K562 (cell line): Measurements from ENCODE around the gene MYO18A. TPM values are rescaled to one million over a fixed set of nuclear protein-coding genes. Genes with fewer than 3 reads are reported as not detected.

Source experiments
- CEBPZ ChIP-seq: fragments of 150-350 bp; IDR thresholded peaks from 2 replicates; pipeline ENCODE4 v1.6.1; 2014; ENCODE audit warnings: low read depth, mild to moderate bottlenecking, low read length, borderline replicate concordance
- CHD2 ChIP-seq: IDR thresholded peaks from 2 replicates; pipeline ENCODE4 v1.6.1; 2011; ENCODE audit warnings: low read depth, low read length
- CREB3L1 ChIP-seq: fragments of 450-650 bp; IDR thresholded peaks from 2 replicates; pipeline ENCODE4 v1.6.1; 2014; ENCODE audit warnings: low read depth, mild to moderate bottlenecking, moderate library complexity, borderline replicate concordance
- EWSR1 ChIP-seq: fragments of 450-650 bp; IDR thresholded peaks from 2 replicates; pipeline ENCODE4 v1.6.1; 2018; ENCODE audit warnings: borderline replicate concordance, mild to moderate bottlenecking, low read depth, moderate library complexity; ENCODE audit not compliant: partially characterized antibody
- HOXB6 ChIP-seq: fragments of 250-450 bp; sonication (Bioruptor Pico); IDR thresholded peaks from 2 replicates; pipeline ENCODE4 v1.5.1; 2022; ENCODE audit warnings: mild to moderate bottlenecking, borderline replicate concordance
- MAFK ChIP-seq: IDR thresholded peaks from 2 replicates; pipeline ENCODE4 v1.6.1; 2011; ENCODE audit warnings: low read length, improper control_type of control experiment
- MCM3 ChIP-seq: fragments of 450-650 bp; IDR thresholded peaks from 2 replicates; pipeline ENCODE4 v1.6.1; 2016
- MED1 ChIP-seq: sonication (generic); formaldehyde crosslinking; IDR thresholded peaks from 2 replicates; pipeline ENCODE4 v1.8.1; 2023; ENCODE audit warnings: missing genetic modification reagents, borderline replicate concordance
- PTBP1 ChIP-seq: fragments of 200-400 bp; formaldehyde crosslinking; IDR thresholded peaks from 2 replicates; pipeline ENCODE4 v1.6.1; 2017; ENCODE audit warnings: low read depth, low read length
- SP2 ChIP-seq: IDR thresholded peaks from 2 replicates; pipeline ENCODE4 v1.6.1; 2011; ENCODE audit warnings: mild to moderate bottlenecking, low read depth, low read length, moderate library complexity; ENCODE audit not compliant: poor library complexity, severe bottlenecking; ENCODE audit errors: extremely low read depth
- TAF1 ChIP-seq: IDR thresholded peaks from 2 replicates; pipeline ENCODE4 v1.6.1; 2011; ENCODE audit warnings: mild to moderate bottlenecking, low read length, moderate library complexity; ENCODE audit not compliant: insufficient read depth, control insufficient read depth, severe bottlenecking; ENCODE audit errors: extremely low read depth
- TCFL5 ChIP-seq: fragments of 250-450 bp; sonication (Bioruptor Pico); conservative IDR thresholded peaks from 2 replicates; pipeline ENCODE4 v1.6.1; 2021; ENCODE audit warnings: mild to moderate bottlenecking, moderate library complexity, matching md5 sums
- USF1 ChIP-seq: sonication (generic); formaldehyde crosslinking; IDR thresholded peaks from 2 replicates; pipeline ENCODE4 v1.9.0; 2022; ENCODE audit warnings: mild to moderate bottlenecking, missing genetic modification reagents
- ZKSCAN3 ChIP-seq: fragments of 250-450 bp; sonication (Bioruptor Pico); IDR thresholded peaks from 2 replicates; pipeline ENCODE4 v1.4.0; 2020
- ZNF224 ChIP-seq: sonication (generic); formaldehyde crosslinking; IDR thresholded peaks from 2 replicates; pipeline ENCODE4 v1.8.0; 2022; ENCODE audit warnings: mild to moderate bottlenecking, missing genetic modification reagents
- ZNF354B ChIP-seq: fragments of 250-450 bp; sonication (Bioruptor Pico); IDR thresholded peaks from 2 replicates; pipeline ENCODE4 v1.4.0; 2020
- ZNF449 ChIP-seq: fragments of 250-450 bp; sonication (Bioruptor Pico); IDR thresholded peaks from 2 replicates; pipeline ENCODE4 v1.8.0; 2022; ENCODE audit warnings: moderate library complexity, mild to moderate bottlenecking, inconsistent platforms
- ZNF707 ChIP-seq: fragments of 250-450 bp; sonication (Bioruptor Pico); conservative IDR thresholded peaks from 2 replicates; pipeline ENCODE4 v1.8.0; 2022; ENCODE audit warnings: inconsistent platforms, mild to moderate bottlenecking, moderate library complexity
- polyA plus RNA-seq, 8 experiments: library from polyadenylated mRNA; depleted of rRNA in 4 of 8; stranded (reverse) in 5 of 8; unstranded in 3 of 8; fragments of >200 nt; fragmentation: Nextera tagmentation in 2 of 8; fragmentation: Illumina TruSeq in 1 of 8; extraction: Ambion mirVana in 2 of 8; extraction: Trizol in 1 of 8; gene quantifications; 2 replicates each; pipeline versions ENCODE4 v1.2.1 to v1.2.3, GENCODE V29; 2011 to 2014; ENCODE audit warnings: inconsistent platforms in 1 of 8, missing spikeins in 1 of 8
- total RNA-seq, 7 experiments: library from RNA; depleted of rRNA in 6 of 7; stranded (reverse); fragments of >200 nt in 6 of 7; fragmentation: Illumina TruSeq in 2 of 7; extraction: Trizol in 2 of 7; gene quantifications; 2 replicates each; pipeline versions ENCODE4 v1.2.1 to v1.2.3, GENCODE V29; 2011 to 2021; ENCODE audit warnings: low replicate concordance in 1 of 7

MYO18A gene
- total and polyA plus RNA-seq, 9 of the 15 experiments (the other 6 are each of a cell fraction or from before 2014, with no cell fraction given): 2.5 to 65.4 (median 17.1) TPM

GRCh38 chr17:29176558-29177351, 3.4 kb downstream of the MYO18A start (continued):
- peak; percentile 47; the same call in 1 of the 2 replicates for TF ChIP-seq CREB3L1
- no peak for TF ChIP-seq CEBPZ
- 0 out of 2 replicates have a peak, but pooled peaks have one; percentile 26 for TF ChIP-seq ZNF449
- TF ChIP-seq PTBP1: peak; percentile 87; the same call in 1 of the 2 replicates
- TF ChIP-seq USF1 (CRISPR knock-in tag): peak; percentile 62; the same call in 1 of the 2 replicates
- no peak for TF ChIP-seq ZNF224
- TF ChIP-seq TAF1: no peak
- no peak for TF ChIP-seq SP2
- TF ChIP-seq MAFK: no peak
- TF ChIP-seq EWSR1: no peak
- no peak for TF ChIP-seq ZKSCAN3
- TF ChIP-seq MED1 (CRISPR knock-in tag): no peak
- TF ChIP-seq MCM3: no peak
- no peak for TF ChIP-seq HOXB6 (CRISPR knock-in tag)
- TF ChIP-seq ZNF354B: no peak
- no peak for TF ChIP-seq ZNF707 (CRISPR knock-in tag)
- TF ChIP-seq CHD2: 0 out of 2 replicates have a peak, but pooled peaks have one; percentile 13
- TF ChIP-seq TCFL5 (CRISPR knock-in tag): no peak
